ENCODE results near the gene ZNF19.

Gene ZNF19

GRCh38 chr16:71499775-71500364, 10.7 kb upstream of the ZNF19 start:
- TF ChIP-seq CTCF (IDR thresholded peaks at IDR 0.05; ENCODE audit: unreplicated experiment in 3 of 3): peak; percentile 65 to 72 (median 71)
- no peak overlapping the region for H3K27ac Mint-ChIP-seq
- H3K9me3 Mint-ChIP-seq: no peaks in the 10 kb centered on the region
- no peak overlapping the region for H3K4me3 Mint-ChIP-seq
- H3K4me1 Mint-ChIP-seq: no peaks in the 10 kb centered on the region
- no peaks in the 10 kb centered on the region for H3K36me3 Mint-ChIP-seq (ENCODE audit: low read depth)
- peaks cover 10% of the 10 kb centered on the region for H3K27me3 Mint-ChIP-seq (ENCODE audit: low read depth)

- Mint-ChIP-seq H3K27ac (no peak overlapping the region), H3K36me3 (ENCODE audit: low read depth) (no peaks in the 10 kb centered on the region), H3K9me3 (no peaks in the 10 kb centered on the region), H3K4me1 (no peaks in the 10 kb centered on the region), H3K4me3 (no peak overlapping the region), H3K27me3 (ENCODE audit: low read depth) (peaks cover 9% of the 10 kb centered on the region)
- TF ChIP-seq CTCF (IDR thresholded peaks at IDR 0.05; ENCODE audit: unreplicated experiment in 3 of 3): no peak
Measured at GRCh38 chr16:71498031-71498430, 8.9 kb upstream of the ZNF19 start.

GRCh38 chr16:71493213-71493612, 4.1 kb upstream of the ZNF19 start:
- Mint-ChIP-seq H3K27me3 (ENCODE audit: low read depth) (peaks cover 9% of the 10 kb centered on the region), H3K9me3 (no peaks in the 10 kb centered on the region), H3K4me3 (no peak overlapping the region), H3K36me3 (ENCODE audit: low read depth) (no peaks in the 10 kb centered on the region), H3K4me1 (no peaks in the 10 kb centered on the region), H3K27ac (no peak overlapping the region)
- TF ChIP-seq CTCF (IDR thresholded peaks at IDR 0.05; ENCODE audit: unreplicated experiment in 3 of 3): no peak

- Mint-ChIP-seq H3K27me3 (ENCODE audit: low read depth) (peaks cover 7% of the 10 kb centered on the region), H3K36me3 (ENCODE audit: low read depth) (no peaks in the 10 kb centered on the region), H3K27ac (no peak overlapping the region), H3K9me3 (no peaks in the 10 kb centered on the region), H3K4me3 (no peak overlapping the region), H3K4me1 (no peaks in the 10 kb centered on the region)
- TF ChIP-seq CTCF (IDR thresholded peaks at IDR 0.05; ENCODE audit: unreplicated experiment in 3 of 3): no peak
Measured at GRCh38 chr16:71492786-71493185, 3.7 kb upstream of the ZNF19 start.

DNA sequence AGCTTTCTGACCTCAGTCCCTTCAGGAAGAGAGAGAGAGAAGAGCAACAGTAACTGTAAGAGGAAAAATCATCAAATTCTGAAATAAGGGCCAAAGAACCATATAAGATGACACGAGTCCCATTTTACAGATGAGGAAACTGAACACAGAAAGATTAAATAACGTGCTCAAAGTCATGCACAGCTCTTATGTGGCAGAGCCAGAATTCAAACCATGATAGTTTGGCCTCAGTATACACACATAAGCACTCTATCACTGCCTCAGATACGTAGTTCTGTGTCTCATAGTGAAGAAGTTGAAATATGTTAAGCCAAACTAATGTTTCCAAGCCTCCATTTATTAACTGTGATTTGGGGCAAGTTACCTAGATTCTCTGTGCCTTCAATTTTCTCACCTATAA, 1.9 kb upstream of the ZNF19 start:
- TF ChIP-seq CTCF (IDR thresholded peaks at IDR 0.05; ENCODE audit: unreplicated experiment in 3 of 3): no peak
- Mint-ChIP-seq H3K27ac (no peak overlapping the region), H3K9me3 (no peaks in the 10 kb centered on the region)

GRCh38 chr16:71490361-71490760, 1.2 kb upstream of the ZNF19 start:
- TF ChIP-seq CTCF (IDR thresholded peaks at IDR 0.05; ENCODE audit: unreplicated experiment in 3 of 3): no peak
- H3K27me3 Mint-ChIP-seq (ENCODE audit: low read depth): peaks cover 6% of the 10 kb centered on the region

More for the DNA sequence above, 1.9 kb upstream of the ZNF19 start:
- H3K36me3 Mint-ChIP-seq (ENCODE audit: low read depth): no peaks in the 10 kb centered on the region
- H3K4me1 Mint-ChIP-seq: no peaks in the 10 kb centered on the region
- peaks cover 6% of the 10 kb centered on the region for H3K27me3 Mint-ChIP-seq (ENCODE audit: low read depth)
- H3K4me3 Mint-ChIP-seq: no peak overlapping the region

More at GRCh38 chr16:71490361-71490760, 1.2 kb upstream of the ZNF19 start:
- Mint-ChIP-seq H3K27ac (no peak overlapping the region), H3K9me3 (no peaks in the 10 kb centered on the region), H3K4me1 (no peaks in the 10 kb centered on the region), H3K4me3 (no peak overlapping the region), H3K36me3 (ENCODE audit: low read depth) (no peaks in the 10 kb centered on the region)

All from nephron (organoid).